NCI-H1105 (cell line): ENCODE data around the gene A3GALT2.
A peak's percentile ranks its signal among the peaks of the same experiment; 100 is the strongest.

Experiments used
- DNase-seq: peaks from one replicate; lab custom pipeline; 2025; lab: John Stamatoyannopoulos, UW

Gene A3GALT2

DNA sequence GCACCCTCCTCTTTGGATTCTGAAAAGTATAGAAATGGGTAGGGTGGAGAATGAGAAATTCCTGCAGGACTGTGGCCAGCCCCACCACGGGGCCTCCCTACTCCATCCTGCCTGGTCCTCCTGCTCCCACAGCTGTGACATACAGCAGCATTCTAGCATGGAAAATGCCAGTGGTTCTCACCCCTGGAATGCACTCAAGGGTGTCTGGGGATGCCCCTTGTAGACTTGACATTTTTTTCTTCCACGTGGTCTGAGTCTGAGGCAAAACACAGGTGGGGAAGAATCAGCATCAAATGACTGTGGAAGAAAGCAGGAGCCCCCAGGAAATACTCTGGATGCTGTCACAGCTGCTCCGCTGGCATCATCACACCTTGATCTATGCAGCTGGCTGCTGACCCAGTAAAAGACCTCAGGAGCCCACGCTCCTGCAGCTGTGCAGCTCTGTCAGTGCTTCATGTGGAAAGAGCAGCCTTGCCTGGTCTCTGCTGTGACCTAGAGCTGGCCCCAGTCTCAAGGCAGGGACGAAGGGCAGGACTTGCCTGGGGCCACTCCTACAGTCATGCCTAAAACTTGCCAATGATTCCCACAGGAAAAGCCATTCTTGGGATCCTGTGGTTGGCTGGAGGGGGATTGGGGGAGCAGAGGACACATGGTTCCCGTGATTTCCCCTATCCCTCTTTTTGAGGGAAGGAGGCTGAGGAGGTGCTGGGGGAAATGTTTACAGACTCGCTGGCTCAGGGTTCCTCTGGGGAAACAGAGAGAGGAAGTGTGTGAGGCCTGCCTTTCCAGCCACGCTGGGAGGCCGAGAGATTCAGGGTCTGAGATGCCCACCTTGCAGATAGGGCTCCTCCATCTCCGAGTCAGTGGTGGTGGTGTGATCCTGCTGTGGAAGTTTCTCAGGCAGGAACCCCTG is 10.8 kb upstream of the A3GALT2 start:
- DNase-seq = no peak

DNA sequence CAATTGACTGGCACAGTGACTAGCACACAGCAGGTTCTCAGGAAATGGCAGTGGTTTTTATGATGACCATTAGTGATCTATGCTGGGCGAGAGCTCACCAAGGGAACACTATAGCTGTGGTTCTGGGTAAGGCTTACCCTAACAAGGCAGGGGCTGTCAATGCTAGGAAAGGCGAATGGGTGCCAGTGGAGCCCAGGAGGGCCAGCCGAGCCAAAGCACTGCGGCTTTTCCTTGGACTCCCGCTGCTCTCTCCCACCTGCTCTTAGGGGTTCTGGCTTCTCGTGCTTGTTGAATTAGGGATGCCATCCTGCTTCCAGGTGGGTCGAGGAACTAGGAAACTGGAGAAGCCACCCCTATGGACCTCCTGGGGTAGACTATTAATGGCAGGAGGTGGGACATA is 10.0 kb upstream of the A3GALT2 start:
- DNase-seq = no peak

DNA sequence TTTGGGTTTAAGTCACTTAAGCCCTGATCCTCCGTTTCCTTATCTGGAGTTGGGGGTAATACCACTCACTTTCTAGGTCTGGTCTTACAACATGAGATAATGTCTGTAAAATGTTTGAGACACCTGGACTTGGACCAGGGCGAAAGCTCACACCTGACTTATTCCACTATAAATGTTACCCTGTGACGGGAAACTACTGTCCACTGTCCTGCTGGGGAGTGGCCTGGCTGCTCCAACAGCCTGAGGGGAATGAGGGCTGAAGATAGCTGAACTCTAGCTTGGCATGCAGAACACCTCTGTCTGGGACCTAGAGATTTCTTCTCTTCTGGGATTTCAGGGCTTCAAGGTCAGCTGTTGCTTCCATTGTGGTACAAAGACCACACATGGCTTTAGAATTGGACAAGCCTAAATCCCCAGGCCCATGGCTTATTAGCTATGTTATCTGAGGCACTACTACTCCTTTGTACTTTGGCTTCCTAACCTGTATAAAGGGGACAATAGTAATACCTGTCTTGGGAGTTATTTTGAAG is 9.5 kb upstream of the A3GALT2 start:
- DNase-seq = no peak

DNA sequence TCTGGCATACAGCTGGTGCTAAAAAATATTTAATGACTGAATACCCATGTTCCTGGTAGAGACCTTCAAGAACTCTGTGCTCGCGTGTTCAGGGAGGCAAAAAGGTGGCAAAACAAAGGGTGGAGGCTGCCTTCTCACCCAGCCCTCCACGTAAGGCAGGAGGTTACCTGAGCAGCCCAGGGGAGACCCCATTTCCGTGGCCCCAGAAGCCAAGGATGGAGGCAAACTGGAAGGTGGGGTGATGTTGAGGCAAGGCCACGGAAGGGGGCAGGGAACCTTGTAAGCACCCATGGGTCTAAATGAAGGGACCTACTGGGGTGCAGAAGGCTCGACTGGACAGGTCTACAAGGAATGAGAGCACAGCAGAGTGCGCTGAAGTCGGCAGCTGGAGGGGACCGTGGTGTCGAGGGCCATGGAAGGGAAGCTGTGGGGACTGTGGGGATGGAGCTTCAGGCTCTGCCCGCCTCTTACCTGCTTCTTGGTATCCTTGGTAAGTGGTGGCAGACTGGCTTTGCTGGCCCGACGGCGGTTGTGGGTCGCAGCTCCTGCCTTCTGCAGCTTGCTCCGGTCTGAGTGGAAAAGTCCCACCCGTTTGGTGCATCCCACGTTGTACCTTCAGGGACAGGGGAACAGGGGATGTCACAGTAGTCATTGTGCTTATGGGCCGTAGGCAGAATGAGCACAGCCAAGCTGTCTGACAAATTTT is 8.9 kb upstream of the A3GALT2 start:
- DNase-seq = no peak

DNA sequence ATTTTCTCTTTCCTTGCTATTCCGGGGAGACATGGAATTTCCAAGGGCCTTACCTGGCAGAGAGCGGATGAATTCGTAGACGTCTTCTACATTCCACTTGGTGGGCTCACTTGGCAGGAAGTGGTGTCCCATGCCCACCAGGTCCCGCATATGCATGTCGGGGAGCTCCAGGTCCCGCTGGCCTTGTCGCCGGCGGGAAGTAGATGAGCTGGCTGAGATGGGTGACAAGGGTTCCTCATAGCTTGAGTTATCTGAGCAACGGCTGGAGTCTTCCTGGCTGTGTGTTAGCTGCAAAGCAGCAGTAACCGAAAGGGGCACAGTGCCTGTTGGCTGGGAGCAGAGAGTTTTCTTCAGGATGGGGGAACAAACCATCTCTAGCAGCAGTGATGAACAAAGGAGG is 7.9 kb upstream of the A3GALT2 start:
- no peak for DNase-seq

DNA sequence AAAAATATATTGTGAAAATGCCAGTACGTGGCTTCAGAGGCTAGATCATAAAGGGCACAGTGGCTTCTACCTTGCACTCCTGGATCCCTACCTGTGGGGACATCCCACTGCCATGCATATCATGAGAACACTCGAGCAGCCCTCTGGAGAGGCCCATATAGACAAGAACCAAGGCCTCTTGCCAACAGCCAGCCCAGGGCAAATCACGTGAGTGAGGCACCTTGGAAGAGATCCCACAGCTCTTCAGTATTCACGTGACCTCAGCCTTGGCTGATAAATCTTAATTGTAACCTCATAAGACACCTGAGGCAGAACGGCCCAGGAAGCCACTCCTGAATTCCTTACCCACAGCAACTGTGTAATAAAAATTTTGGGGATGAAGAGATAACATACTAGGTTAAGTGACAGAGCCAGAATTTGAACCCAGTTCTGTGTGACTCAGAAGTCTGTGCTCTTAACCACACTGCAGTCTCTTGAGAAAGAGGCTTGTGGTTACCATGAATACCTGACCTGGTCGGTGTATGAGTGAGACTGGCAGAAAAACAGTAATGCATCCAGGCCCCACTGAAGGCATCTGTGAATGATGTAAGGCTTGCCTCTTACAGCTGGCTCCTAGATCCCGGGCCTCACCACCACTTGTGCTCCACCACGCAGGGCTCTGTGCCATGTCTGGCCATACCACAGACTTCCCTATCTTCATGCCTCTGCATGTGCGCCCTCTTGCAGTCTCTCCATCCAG is 6.9 kb upstream of the A3GALT2 start:
- DNase-seq = peak; percentile 36

DNA sequence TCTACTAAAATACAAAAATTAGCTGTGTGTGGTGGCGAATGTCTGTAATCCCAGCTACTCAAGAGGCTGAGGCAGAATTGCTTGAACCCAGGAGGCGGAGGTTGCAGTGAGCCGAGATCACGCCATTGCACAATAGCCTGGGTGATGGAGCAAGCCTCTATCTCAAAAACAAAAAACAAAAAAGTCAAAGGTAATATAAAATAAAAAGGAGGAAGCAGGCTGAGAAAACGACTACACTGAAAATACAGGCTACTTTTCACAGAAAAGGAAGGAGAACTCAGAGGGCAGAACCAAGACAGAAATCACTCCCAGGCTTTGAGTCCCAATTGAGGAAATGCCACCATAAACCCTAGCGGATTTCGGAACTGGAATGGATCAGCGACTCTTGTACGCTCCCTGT is 5.9 kb upstream of the A3GALT2 start:
- no peak for DNase-seq

DNA sequence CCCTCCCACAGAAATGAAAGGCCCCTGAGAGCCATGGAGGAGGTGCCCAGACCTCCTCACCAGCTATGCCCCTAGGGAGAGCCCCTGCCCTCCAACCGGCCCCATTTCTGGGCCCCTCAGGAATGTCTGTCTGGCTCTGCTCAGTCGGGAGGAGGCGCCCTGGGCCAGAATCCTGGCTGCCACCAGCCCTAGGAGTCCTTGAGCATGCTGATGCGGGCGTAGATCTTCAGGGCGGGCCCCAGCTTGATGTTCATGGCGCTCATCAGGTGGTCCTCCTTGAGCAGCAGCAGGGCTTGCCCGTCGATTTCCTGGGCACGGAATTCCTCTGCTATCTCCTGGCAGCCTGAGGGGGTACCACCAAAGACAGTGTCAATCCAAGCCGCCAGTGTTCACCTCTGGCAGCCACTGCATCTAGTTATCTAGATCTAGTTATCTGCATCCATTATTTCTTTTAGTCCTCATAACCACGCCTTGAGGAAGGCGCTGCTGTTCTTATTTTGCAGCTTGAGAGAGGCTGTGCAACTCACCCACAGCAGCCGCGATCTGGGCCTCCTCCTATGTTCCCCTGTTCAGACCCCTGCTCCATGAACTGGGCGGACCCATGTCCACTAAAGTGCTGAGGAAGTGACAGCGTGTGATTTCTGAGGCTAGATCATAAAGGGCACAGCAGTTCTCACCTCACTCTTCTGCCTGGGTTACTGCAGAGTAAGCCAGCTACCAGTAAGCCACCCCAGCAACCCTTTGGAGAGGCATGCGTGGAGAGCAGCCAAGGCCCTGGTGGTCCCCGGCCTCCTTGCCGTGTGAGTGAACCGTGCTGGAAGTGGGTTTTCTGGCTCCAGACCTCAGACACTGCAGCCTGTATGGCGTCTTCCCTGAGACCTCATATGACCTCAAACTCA is 4.0 kb upstream of the A3GALT2 start:
- no peak for DNase-seq

DNA sequence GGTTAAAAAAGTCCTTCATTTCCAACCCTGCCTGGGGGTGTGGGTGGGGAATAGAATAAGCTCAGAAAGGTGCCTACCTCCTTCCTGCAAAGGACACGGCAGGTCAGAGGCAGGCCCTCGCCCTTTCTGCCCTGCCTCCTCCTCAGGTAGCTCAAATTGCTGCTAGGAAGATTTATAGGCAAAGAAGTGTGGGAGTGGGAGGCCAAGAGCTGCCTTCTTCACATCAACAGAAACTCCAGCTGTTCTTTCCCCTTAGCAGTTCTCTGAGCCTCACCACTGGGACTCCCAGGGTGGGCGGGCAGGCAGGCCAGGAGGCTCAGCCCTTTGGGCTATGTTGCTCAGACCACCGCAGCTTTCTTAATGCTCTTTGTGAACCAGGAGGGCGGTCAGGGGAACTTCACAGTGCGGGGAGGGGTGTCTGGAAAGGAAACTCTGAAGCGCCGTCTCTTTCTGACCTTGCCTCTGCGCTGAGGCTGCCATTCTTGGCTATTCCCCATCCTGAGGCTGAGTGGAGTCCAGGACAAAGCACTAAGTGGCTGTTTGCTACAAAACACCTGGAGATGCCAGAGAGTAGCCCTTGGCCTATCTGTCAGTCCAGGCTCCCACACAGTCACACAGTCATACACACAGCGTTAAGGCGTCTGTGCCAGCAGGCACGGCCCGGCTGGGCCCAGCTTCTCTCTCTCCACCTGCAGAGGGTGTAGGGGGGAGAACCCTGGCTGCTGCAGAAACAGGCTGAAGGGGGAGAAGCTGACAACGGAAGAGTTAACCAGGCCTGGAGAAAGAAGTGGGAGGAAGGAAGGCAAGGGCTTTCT is 3.0 kb upstream of the A3GALT2 start:
- no peak for DNase-seq

DNA sequence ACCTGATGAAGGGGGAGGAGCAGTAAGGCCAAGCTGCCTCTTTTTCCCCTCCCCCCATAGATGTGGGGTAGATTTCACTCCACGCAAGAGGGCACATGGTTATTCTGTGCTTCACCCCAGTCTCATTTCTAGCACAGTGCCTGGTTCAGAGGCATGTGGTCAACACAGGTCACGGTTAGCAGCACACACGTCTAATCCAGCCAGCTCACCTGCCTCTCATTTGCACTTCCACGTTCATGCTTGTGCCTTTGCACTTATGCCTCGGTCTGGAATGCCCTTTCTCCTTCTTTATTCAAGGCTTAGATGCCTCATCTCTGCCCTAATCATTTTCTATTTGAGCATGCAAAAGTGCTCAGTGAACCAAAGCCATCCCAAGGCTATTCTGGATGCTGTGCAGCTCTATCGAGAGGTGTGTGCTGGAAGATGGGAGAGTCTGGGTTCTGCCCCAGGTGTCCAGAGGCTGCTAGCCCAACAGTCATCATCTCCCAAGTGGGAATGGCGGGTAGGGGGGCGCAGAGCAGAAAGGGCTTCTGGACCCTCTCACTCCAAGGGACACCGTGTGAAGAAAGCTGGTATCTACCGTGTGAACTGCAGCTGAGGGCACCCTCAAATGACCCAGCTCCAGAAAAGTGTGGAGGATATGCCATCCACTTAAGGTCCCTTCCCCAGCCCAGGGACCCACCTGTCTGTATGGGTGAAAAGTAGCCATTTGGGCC is 2.1 kb upstream of the A3GALT2 start:
- no peak for DNase-seq

DNA sequence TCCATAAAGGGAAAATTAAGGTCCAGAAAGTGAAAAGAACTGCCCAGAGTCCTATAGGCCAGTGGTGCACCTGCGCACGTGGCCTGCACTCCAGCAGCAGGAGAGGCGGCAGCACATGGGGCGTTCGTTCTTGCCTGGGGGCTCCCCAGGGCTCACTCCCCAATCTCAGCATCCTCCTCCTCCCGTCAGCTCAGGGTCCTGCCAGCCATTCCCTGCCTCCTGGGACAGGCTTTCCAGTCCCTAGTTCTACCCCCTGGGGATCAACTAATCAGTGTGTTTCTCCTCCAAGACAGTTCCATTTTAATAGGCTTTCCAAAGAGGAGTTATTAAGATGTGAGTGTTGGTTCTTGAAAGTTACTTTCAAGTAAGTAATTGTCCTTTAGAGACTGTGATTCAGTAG is 1.2 kb upstream of the A3GALT2 start:
- no peak for DNase-seq

DNA sequence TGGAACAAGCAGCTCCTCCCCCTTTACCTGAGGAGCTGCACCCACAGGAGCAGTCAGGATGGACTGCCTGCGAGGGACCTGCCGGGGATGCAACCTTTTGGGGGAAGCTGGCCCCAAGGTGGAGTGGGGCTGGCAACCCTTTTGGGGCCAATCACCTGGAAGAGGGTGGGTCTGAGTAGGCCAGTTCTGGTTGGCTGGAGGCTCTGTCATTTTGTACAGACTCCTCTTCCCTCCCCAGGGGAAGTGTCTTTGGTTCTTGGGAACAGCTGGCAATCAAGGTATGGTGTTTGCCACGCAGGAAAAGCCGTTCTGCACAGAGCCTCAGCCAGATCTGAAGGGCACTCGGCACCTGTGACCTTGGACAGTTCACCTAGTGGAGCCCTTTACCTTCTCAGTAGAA is 280 bp upstream of the A3GALT2 start:
- DNase-seq = no peak

DNA sequence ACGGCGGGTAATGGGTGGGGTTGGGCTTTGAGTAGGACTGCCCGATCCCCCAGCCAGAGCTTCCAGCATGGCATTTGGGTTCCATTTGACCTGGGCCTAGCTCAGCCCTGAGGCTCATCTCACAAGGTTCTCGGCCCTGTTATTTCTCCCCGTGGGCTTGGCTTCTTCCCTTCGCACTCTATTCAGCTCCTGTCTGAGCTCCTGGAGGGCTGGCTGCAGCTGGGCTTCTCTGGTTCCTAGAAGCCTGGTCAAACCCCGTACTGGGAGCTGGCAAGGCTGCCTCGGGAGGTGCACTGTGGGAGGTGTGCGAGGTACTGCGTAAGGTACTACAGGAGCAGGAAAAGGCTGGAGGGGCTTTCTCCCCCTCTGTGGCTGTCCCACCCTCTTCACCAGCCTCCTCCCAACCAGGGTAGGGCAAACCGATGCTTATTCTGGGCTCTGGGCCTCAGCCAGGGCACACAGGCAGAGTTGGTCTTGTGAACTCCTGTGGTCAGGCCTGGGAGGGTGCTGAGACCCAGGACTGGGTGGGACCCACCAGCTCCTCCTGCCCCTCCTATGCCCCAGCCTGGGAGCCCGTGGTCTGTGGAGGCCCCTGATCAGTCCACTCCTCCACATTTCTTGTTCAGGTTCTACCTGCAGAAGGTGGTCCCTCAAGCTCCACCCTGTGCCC is 814 bp downstream of the A3GALT2 start:
- no peak for DNase-seq

DNA sequence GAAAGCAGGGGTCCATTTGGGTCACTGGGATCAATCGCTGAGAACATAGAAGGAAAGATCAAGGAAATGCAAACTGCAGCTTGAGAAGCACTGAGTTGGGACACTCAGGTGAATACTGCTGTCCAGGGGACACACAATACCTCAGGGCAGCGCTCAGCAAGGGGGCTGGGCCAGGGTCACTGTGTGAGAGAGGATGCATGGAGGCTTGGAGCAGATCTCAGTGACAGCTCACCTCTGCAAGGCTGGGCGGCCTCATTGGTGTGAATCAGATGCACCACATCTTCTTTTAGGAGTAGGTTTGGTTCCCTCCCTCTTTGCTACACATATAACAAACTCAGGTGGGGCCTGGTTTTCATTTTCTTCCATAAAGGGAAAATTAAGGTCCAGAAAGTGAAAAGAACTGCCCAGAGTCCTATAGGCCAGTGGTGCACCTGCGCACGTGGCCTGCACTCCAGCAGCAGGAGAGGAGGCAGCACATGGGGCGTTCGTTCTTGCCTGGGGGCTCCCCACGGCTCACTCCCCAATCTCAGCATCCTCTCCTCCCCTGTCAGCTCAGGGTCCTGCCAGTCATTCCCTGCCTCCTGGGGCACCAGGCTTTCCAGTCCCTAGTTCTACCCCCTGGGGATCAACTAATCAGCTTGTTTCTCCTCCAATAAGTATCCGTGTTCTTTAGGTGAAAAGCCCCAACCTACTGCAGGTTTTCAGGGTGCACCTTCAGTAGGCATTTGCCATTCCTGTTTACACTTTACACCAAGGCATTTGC is 1.5 kb downstream of the A3GALT2 start:
- DNase-seq = no peak

DNA sequence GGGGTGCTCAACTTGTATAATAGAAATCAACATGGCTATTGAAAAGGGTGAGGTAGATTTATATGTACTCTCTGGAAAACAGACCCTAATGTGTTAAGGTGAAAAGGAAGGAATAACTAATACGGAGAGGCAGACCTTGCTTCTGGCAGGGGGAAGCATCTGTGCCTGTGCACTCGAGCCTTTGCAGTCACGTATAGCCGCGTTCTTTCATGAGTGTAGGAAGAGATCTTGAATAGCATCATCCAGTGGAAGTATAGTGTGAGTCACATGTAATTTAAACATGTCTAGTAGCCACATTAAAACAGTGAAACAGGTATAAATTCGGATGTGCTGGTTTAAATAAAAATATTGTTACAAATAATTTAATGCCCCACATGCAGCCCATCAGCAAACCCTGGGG is 3.0 kb downstream of the A3GALT2 start:
- no peak for DNase-seq

DNA sequence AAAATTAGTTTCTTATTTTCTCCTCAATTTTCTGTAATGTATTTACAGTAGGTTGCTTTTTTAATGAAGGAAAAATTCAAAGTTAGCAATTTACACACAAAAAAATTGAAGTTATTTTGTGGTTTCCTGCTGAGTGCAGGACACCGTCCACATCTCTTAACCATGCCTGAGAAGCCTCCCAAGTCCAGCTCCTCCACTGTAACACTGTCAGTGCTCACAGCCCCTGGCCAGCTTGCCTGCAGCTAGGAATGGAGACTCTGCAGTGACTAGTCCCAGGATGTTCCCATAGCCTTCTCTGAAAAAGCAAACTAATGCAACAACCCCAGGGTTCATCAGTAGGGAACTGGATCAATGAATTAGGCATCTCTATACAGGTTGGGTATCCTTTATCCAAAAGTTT is 3.5 kb downstream of the A3GALT2 start:
- DNase-seq = no peak

DNA sequence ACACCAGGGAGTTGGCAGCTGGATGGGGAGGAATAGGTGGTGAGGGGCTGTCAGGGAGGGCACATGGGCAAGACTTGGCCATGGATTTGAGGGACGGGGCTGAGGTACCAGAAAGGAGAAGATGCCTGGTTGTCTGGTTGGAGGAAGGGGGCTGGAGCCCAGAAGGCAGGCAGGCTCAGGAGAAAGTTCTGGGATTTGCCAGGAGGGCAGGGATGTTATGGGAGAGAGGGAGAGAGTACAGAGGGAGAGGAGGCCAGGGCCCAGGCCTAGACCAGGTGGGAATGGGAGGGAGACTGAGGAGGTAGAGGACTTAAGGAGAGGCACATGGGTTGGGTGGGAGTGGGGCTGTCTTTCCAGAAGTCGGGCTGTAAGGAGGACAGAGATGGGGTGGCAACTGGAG is 4.3 kb downstream of the A3GALT2 start:
- DNase-seq = no peak

DNA sequence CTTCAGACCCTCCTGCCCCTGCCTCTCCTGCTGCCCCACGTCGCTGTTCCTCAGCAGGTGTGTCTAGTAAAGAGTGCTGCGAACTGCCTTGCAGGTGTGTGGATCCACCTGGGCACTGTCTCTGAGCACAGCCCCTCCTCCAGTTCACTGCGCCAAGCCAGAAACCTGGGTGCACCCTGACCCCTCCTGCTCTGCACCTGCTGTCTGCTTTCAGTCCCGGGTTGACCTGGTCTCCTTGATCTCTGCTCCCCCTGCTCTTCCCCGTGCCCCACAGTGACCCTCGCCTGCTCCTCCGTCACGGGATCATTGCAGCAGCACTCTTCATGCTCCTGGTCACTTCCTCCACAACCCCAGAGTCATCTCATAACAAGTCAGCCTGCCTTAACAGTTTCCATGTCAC is 6.5 kb downstream of the A3GALT2 start:
- DNase-seq = no peak

DNA sequence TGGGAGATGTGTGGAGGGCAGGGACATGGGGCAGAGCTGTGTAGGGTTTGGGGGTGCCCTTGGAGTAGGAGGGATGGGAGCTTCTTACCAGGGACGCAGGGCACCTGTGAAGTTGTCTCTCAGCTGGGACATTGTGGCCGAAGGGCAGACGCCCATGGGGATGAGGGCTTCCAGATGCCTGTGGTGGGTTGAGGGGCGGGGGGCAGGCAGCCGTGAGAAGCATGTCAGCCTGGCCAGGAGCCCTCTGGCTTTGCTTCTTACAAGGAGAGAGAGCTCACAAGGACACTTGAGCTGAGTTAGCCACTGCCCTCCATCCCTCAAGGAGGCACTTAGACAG is 8.5 kb downstream of the A3GALT2 start:
- DNase-seq = no peak
